GM10266 (cell line): ENCODE results near the gene LSMEM2.
"Not testable (repeated sequence)": the region's sequence is repeated elsewhere in the genome, so short reads cannot be mapped to it uniquely, and the experiment has no call there.

ENCODE experiments used
- DNase-seq: peaks from one replicate; pipeline ENCODE4 v3.0.0; 2012; ENCODE audit errors: extremely low spot score
- TF ChIP-seq, protein P1 (sequence below): IDR thresholded peaks from 2 replicates; pipeline ENCODE4 v1.5.1; 2012; ENCODE audit warnings: mild to moderate bottlenecking, low read depth; ENCODE audit not compliant: control insufficient read depth, insufficient read depth; ENCODE audit errors: missing control alignments

Gene LSMEM2

DNA sequence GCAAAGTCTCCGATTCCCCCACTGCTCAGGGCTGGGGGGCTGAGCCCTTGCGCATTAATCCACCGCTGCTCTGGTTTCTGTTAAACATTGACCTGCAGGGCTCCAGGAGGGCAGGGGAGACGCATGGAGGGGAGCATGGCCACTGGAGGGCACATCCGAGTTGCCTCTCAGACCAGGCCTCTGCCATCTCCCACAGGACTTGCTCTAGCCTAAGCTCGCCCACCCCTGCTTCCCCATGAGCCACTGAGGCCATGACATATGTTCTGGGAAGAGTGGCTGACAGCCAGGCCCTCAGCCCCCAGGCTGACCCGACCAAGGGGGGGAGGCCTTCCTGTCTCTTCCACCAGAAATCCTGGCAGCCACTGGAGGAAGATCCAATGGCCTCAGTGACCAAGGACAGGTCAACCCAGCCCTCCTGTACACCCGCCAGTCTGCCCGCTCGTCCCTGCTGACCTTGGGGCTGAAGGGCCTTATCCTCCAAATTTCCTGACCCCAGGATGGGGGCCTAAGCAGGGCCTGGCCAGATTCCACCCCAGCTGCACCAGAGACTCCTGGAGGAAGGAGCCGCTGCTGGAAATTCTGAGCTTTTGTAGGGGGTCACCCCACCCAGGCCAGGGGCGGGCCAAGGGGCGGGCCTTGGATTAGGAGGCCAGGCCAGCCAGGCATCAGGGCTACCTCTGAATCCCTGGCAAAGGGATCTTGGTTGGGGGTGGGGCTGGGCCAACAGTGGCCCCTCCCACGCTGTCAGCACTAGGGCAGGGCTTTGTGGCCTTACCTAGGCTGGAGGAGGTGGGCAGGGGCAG lies 24.3 kb downstream of the LSMEM2 start, which contains the start of gene HYAL1:
Gene HYAL1 (minus strand): TSS at position 562 of the 803 bp plus-strand sequence. CDS start 618 bp downstream, outside the sequence.
- TF ChIP-seq, protein P1, sequence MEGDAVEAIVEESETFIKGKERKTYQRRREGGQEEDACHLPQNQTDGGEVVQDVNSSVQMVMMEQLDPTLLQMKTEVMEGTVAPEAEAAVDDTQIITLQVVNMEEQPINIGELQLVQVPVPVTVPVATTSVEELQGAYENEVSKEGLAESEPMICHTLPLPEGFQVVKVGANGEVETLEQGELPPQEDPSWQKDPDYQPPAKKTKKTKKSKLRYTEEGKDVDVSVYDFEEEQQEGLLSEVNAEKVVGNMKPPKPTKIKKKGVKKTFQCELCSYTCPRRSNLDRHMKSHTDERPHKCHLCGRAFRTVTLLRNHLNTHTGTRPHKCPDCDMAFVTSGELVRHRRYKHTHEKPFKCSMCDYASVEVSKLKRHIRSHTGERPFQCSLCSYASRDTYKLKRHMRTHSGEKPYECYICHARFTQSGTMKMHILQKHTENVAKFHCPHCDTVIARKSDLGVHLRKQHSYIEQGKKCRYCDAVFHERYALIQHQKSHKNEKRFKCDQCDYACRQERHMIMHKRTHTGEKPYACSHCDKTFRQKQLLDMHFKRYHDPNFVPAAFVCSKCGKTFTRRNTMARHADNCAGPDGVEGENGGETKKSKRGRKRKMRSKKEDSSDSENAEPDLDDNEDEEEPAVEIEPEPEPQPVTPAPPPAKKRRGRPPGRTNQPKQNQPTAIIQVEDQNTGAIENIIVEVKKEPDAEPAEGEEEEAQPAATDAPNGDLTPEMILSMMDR, result no peak
- no peak for DNase-seq

DNA sequence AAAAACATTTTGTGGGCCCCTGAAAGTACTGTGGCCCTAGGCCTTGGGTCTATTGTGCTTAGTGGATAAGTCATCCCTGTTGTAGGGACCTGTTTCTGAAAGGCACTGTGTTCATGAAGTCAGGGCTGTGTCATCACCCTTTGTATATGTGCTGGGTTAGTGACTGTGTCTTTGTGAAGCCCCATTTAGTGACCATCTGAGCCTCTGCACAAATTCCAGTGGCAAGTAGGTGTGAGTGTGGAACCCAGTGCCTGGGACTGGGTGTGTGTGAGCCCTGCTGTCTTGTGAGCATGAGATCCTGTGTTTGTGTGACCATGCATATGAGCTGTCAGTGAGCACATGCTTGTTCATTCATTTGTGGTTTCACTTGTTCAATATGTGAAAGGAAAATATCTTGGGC lies 25.7 kb downstream of the LSMEM2 start:
- TF ChIP-seq, protein P1, result no peak
- no peak for DNase-seq

DNA sequence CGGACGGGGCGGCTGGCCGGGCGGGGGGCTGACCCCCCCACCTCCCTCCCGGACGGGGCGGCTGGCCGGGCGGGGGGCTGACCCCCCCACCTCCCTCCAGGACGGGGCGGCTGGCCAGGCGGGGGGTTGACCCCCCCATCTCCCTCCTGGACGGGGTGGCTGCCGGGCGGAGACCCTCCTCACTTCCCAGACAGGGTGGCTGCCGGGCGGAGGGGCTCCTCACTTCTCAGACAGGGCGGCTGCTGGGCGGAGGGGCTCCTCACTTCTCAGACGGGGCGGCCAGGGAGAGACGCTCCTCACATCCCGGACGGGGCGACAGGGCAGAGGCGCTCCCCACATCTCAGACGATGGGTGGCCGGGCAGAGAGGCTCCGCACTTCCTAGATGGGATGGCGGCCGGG lies 33.2 kb downstream of the LSMEM2 start:
- DNase-seq, result not testable (repeated sequence)

DNA sequence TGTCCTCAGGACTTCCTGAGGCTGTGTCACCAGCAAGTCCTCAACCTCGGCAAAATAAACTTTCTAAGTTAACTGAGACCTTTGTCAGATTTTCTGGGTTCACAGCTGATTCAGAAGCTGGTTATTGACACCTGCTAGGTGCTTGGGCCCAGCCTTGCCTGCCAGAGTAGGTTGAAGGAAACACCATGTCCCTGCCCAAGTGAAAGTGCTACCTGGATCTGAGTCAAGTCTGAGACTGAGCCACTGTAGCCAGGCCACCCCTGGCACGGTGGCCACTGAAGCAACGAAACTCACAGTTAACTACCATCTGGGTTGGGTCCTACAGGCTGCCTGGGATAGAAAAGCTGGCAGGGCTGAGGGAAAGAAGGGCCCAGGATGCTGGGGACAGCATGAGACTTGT lies 35.5 kb downstream of the LSMEM2 start:
- no peak for DNase-seq
- TF ChIP-seq, protein P1, result no peak

DNA sequence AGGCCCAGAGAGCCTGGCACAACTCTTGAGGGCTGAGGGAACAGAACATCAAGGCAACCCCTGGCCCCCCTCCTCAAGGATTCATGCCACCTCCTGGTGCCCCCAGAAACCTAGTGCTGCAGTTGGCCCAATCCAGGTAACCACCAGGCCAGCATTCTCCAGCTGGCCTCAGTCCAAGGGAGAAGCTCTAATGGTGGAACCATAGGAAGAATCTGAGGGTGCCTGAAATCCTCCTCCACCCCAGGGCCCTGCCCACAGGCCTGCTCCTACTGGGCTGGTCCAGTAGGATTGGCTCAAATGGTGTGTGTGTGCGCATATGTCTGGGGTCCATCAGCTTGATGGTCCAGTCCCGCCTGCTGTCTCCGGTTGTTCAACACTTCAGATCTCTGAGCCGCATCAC lies 35.9 kb downstream of the LSMEM2 start:
- TF ChIP-seq, protein P1, result no peak
- DNase-seq, result no peak

DNA sequence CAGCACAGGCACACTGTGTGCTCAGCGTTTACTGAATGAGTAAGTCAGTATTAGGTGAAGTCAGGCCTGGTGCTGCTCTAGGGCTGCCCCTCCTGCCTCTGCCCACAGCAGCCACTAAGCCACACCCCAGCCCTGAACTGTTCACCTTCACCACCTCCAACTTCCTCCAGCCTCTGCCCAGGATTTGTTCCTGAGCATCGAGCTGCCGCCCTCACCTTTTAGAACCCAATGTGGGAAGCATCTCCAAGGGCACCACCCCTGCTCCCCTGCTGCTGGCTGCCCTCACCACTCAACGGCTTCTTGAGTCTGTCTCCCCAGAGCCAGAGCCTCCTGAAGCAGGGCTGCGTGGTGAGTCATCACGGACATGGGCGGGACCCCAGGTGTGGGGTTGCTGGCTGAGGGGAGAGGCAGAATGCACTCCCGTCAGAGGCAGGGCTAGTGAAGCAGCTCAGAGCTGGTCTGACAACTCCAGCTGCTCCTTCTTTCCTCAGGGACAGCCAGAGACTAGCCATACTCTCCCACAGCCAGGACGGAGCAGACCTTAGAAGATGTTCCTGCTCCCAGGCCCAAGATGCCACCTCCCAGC lies 37.9 kb downstream of the LSMEM2 start:
- TF ChIP-seq, protein P1, result no peak
- DNase-seq, result no peak

DNA sequence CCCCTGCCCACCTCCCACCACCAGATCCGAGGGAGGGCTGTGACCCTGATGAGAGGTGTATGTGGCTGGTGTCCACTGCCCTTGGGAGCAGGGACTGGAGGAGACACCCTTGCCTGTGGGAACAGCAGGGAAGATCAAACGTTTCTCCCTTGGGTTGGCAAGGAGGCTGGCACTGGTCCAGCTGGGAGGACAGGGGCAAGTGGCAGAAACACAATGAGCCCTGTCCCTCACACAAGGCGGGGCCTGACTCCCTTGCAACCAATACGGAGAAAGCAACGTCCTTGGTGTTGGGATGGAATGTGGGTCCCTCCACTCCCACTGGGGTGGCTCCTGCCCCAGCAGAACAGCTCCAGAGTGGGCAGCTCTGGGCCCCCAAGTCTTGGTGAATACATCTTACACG lies 38.4 kb downstream of the LSMEM2 start:
- DNase-seq, result no peak
- TF ChIP-seq, protein P1, result no peak

DNA sequence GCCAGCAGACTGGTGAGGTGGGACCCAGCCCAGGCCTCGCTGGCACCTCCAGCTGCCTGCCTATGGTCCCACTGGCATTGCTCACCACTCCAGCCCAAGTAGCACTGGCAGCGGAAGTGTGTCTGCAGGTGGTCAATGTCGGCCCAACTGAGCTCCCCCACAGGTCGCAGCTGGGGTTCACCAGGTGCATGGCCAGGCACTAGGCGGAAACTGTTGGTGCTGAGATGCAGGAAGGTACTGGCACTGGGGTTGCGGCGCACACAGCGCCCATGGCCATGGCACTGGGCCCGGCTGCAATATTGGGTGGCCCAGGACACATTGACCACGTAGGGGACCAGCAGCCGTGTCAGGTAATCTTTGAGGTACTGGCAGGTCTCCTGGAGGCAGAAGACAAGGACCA lies 39.3 kb downstream of the LSMEM2 start:
- no peak for DNase-seq

More for the DNA sequence above, 39.3 kb downstream of the LSMEM2 start:
- TF ChIP-seq, protein P1, result no peak
